ENCODE measurements around the gene EBP.
"Not testable (repeated sequence)": the region's sequence is repeated elsewhere in the genome, so short reads cannot be mapped to it uniquely, and the experiment has no call there.

Gene EBP

DNA sequence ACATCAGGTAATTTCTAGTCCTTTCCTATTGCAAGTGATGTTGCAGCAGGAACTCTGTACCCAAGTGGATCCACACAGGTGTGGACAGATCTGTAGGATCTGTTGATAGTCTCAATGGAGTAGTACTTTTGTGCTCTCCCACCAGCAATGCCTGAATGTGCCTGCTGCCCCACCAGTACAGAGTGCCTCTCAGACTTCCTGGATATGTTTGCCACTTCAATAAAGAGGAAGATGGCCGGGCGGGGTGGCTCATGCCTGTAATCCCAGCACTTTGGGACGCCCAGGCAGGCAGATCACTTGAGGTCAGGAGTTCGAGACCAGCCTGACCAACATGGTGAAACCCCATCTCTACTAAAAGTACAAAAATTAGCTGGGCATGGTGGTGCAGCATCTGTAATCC, 2.1 kb upstream of the EBP start:
- intact Hi-C loops (cut with DNase I): not testable (repeated sequence)
- peak in 1 of 10 donors; percentile 24 for DNase-seq

- intact Hi-C loops (cut with DNase I): no loop called here
- no peak for DNase-seq
Observed at GRCh38 chrX:48520455-48520854, 1.2 kb upstream of the EBP start.

GRCh38 chrX:48520976-48521352, 644 bp upstream of the EBP start:
- DNase-seq: peak in 1 of 10 donors; percentile 85
- intact Hi-C loops (cut with DNase I): no loop called here

GRCh38 chrX:48522291-48522690, 683 bp downstream of the EBP start:
- no peak for DNase-seq
- intact Hi-C loops (cut with DNase I): no loop called here

- peak in 1 of 10 donors; percentile 65 for DNase-seq
- intact Hi-C loops (cut with DNase I): no loop called here
Observed at GRCh38 chrX:48523682-48524081, 2.1 kb downstream of the EBP start.

DNA sequence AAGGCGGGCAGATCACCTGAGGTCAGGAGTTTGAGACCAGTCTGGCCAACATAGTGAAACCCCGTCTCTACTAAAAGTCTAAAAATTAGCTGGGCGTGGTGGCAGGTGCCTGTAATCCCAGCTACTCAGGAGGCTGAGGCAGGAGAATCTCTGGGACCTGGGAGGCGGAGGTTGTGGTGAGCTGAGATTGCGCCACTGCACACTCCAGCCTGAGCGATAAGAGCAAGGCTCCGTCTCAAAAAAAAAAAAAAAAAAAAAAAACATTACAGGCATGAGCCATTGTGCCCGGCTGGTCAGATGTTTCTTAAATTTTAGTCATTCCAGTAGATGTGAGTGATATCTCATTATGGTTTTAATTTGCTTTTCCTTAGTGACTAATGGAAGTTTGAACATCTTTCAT, 4.2 kb downstream of the EBP start:
- peak in 2 of 10 donors; percentile 7 to 43 for DNase-seq
- intact Hi-C loops (cut with DNase I): not testable (repeated sequence)

DNA sequence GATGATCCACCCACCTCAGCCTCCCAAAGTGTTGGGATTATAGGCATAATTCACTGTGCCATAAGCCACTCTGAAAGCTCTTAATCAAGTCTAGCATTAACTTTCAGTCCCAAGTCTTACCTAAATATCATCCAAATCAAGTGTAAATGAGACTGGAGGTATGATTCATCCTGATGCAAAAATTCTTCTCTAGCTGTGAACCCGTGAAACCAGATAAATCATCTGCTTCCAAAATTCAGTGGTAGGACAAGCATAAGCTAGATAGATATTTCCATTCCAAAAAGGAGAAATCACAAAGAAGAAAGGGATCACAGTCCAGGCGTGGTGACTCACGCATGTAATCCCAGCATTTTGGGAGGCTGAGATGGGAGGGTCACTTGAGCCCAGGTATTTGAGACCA, 9.1 kb downstream of the EBP start:
- DNase-seq: no peak
- intact Hi-C loops (cut with DNase I): no loop called here

DNA sequence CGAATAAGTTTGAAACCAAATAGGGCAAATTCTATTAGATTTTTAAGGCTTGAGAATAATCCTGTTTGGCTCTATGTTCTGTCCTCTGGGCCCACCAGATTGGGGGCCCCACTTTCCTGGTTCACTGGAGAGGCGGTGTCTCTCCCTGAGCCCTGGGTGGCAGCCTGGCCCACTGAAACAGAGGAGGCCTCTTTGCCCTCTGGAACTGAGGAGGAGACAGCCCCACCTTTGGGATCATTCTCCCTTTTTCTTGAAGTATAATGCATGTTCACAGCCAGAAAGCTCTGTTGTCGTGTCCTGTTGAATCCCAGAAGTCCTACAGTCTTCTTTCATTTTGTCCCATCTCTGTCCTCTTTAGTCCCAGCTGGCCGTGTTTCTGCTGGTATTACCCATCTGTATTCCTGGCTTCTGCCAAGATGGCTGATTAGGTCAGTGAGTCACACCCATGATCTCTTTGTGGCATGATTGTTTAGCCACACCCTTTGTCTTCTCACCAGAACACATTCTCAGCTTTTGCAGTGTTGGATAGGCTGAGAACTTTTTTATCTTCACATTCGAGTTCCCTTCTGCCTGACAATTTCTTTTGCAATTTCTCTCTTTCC, 9.9 kb downstream of the EBP start:
- intact Hi-C loops (cut with DNase I): no loop called here
- peak in 2 of 10 donors; percentile 7 to 66 for DNase-seq

GRCh38 chrX:48532161-48532560, 10.6 kb downstream of the EBP start:
- intact Hi-C loops (cut with DNase I): no loop called here
- no peak for DNase-seq

DNA sequence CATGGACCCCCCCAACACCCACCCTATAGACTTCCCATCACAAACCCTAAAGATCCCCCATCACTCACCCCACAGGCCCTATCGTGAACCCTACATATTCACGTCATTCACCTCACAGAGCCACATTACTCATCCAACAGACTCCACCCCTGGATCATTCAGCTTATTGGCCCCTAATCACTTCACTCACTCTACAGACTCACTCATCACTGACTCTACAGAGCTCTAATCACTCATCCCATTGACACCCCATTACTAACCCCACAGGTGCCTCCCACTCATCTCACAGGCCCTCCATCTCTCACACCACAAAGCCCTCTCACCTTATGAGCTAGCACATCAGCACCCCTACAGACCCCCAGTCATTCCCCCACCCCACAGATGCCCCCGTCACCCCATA, 11.6 kb downstream of the EBP start:
- intact Hi-C loops (cut with DNase I): no loop called here
- DNase-seq: peak in 1 of 10 donors; percentile 5

GRCh38 chrX:48538641-48539344, 17.2 kb downstream of the EBP start:
- no peak for DNase-seq
- intact Hi-C loops (cut with DNase I): loop anchor here (1.0 kb wide), 1 partner anchor 63 kb away; no protein-coding TSS in a partner anchor

GRCh38 chrX:48539345-48540027, 17.9 kb downstream of the EBP start, which contains the start of gene TBC1D25:
Gene TBC1D25, plus strand, starts transcription at chrX:48539714. Its CDS starts 84 bp downstream, at chrX:48539798.
- intact Hi-C loops (cut with DNase I): loop anchor here (1.0 kb wide), 1 partner anchor 64 kb away; no protein-coding TSS in a partner anchor
- DNase-seq: peak; percentile 86 to 99 (median 90)

GRCh38 chrX:48540028-48540375, 18.4 kb downstream of the EBP start:
- intact Hi-C loops (cut with DNase I): no loop called here
- peak in 4 of 10 donors; percentile 11 to 62 (median 21) for DNase-seq

GRCh38 chrX:48540480-48540879, 18.9 kb downstream of the EBP start:
- intact Hi-C loops (cut with DNase I): no loop called here
- peak in 1 of 10 donors; percentile 43 for DNase-seq

DNA sequence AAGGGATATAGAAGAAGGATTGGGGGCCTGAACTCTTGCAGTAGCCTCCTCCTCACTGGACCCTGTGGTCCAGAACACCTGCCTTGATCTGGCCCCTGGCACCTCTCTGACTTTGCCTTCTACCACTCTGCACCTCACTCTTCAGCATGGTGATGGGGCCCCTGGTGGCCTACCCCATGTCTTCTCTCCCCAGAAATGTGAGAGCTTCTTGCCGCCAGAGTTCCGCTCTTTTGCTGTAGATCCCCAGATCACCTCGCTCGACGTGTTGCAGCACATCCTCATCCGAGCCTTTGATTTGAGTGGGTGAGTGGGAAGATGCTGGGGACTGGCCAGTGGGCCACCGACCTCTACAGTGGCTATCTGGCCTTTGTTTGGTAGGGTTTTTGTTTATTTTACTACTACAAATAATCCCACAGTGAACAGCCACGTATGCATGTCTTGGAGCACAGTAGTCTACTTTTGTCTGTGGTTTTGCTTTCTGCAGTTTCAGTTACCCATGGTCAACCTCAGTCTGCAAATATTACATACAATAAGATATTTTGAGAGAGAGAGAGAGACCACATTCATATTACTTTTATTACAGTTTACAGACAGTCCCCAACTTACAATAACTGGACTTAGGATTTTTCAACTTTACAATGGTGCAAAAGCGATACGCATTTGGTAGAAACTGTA, 19.7 kb downstream of the EBP start:
- intact Hi-C loops (cut with DNase I): no loop called here
- DNase-seq: peak in 2 of 10 donors; percentile 15 to 16

DNA sequence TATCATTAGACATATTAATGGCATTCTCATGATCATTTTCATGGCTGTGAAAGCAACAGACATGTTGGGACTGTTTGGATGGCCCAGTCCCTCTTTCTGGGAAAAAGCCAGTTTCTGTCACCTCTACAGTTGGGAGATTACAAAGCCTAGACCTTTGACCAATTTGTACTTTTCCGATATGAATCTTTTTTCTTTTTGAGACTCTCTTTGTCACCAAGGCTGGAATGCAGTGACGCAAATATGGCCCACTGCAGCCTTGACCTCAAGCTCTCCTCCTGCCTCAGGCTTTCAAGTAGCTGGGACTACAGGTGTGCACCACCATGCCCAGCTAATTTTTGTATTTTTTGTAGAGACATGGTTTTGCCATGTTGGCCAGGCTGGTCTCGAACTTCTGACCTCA, 27.3 kb downstream of the EBP start:
- no peak for DNase-seq
- intact Hi-C loops (cut with DNase I): no loop called here

GRCh38 chrX:48555731-48556325, 34.2 kb downstream of the EBP start:
- DNase-seq; intact Hi-C loops (cut with DNase I): not testable (repeated sequence)

DNA sequence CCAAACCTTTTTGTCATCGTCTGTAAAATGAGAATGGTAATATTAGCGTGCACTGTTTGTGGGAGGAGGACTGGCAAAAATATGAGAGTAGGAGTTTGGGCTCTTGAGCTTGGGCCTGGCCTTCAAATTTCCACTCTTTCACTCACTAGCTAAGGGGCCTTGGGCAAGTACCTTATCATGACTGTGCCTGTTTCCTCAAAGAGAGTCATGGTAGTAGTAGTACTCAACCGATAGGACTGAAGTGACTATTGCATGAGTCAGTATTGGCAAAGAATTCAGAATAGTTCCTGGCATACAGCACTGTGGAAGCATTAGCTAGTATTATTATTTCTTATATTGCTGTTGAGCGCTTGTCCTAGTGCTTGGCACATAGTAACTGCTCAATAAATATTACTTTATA, 36.7 kb downstream of the EBP start:
- no peak for DNase-seq
- intact Hi-C loops (cut with DNase I): no loop called here

DNA sequence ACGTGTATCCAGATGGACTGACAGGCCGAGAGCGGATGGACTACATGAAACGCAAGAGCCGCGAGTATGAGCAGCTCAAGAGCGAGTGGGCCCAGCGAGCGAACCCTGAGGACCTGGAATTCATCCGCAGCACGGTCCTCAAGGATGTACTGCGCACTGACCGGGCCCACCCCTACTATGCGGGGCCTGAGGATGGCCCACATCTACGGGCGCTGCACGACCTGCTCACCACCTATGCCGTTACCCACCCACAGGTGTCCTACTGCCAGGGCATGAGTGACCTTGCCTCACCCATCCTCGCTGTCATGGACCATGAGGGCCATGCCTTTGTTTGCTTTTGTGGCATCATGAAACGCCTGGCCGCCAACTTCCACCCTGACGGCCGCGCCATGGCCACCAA, 38.0 kb downstream of the EBP start:
- DNase-seq: peak in 1 of 10 donors; percentile 66
- intact Hi-C loops (cut with DNase I): no loop called here

- intact Hi-C loops (cut with DNase I): no loop called here
Observed at GRCh38 chrX:48560056-48560455, 38.4 kb downstream of the EBP start.

DNA sequence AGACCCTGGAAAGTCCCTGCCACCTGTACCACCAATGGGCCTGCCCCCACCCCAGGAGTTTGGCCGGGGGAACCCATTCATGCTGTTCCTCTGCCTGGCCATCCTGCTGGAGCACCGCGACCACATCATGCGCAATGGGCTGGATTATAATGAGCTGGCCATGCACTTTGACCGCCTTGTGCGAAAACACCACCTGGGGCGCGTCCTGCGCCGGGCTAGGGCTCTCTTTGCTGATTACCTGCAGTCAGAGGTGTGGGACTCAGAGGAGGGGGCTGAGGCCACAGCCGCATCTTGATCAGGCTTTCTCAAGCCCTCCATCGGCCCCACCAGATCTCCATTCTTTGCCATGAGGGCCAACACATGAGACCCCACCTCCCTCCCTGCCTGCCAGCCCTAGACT, 39.1 kb downstream of the EBP start:
- peak in 1 of 10 donors; percentile 82 for DNase-seq
- intact Hi-C loops (cut with DNase I): no loop called here

More at GRCh38 chrX:48560056-48560455, 38.4 kb downstream of the EBP start:
- peak in 1 of 10 donors; percentile 76 for DNase-seq

Measured in posterior cingulate gyrus (tissue), 11 donors.